Lung (tissue), 12 donors: ENCODE data around the gene MYO1A. TPM values are rescaled to one million over a fixed set of nuclear protein-coding genes. Genes with fewer than 3 reads are reported as not detected.

ENCODE experiments used
- ATAC-seq: fragments of 200-7000 bp; cut with Tn5 transposase; one replicate; pipeline ENCODE4 v1.9.1; 2020; ENCODE audit warnings: moderate number of reproducible peaks; ENCODE audit not compliant: insufficient read depth, low FRiP score
- DNase-seq, 3 donors: peaks; one replicate each; pipeline ENCODE4 v3.0.0-alpha.2; 2013 to 2017
- H3K27ac ChIP-seq, 2 donors: one replicate each; pipeline ENCODE4 v1.5.1; 2013; ENCODE audit warnings: mild to moderate bottlenecking in 2 of 2, moderate library complexity in 2 of 2, control low read depth in 1 of 2, inconsistent platforms in 1 of 2, low read depth in 1 of 2, low read length in 1 of 2
- H3K27me3 ChIP-seq, 3 donors: one replicate each; pipeline ENCODE4 v1.5.1; 2013; ENCODE audit warnings: low read length in 2 of 3; ENCODE audit not compliant: control insufficient read depth in 3 of 3, insufficient read depth in 3 of 3
- H3K36me3 ChIP-seq, 4 donors: one replicate each; pipeline ENCODE4 v1.5.1; 2013; ENCODE audit warnings: low read length in 4 of 4, mild to moderate bottlenecking in 1 of 4, moderate library complexity in 1 of 4; ENCODE audit not compliant: control insufficient read depth in 4 of 4, insufficient read depth in 4 of 4
- H3K4me1 ChIP-seq, 5 donors: one replicate each; pipeline ENCODE4 v1.5.1; 2013; ENCODE audit warnings: low read length in 5 of 5, mild to moderate bottlenecking in 2 of 5, moderate library complexity in 1 of 5; ENCODE audit not compliant: control insufficient read depth in 5 of 5, insufficient read depth in 5 of 5
- H3K4me3 ChIP-seq: one replicate; pipeline ENCODE4 v1.5.1; 2013; ENCODE audit warnings: mild to moderate bottlenecking, control low read depth, moderate library complexity
- H3K9ac ChIP-seq, 2 donors: one replicate each; pipeline ENCODE4 v1.5.1; 2013; ENCODE audit warnings: low read length in 2 of 2, control low read depth in 1 of 2; ENCODE audit not compliant: insufficient read depth in 1 of 2
- H3K9me3 ChIP-seq, 4 donors: one replicate each; pipeline ENCODE4 v1.5.1; 2013; ENCODE audit warnings: low read length in 3 of 4, mild to moderate bottlenecking in 1 of 4, moderate library complexity in 1 of 4; ENCODE audit not compliant: control insufficient read depth in 4 of 4, insufficient read depth in 3 of 4
- WGBS, 2 donors: extraction: QIAGEN DNeasy Blood & Tissue Kit; methylation state at CpG; one replicate each; pipeline ENCODE4 v1.1.7; 2013; 5-methylcytosine and 5-hydroxymethylcytosine counted together
- polyA plus RNA-seq, 2 donors: library from polyadenylated mRNA; stranded (reverse); fragments of 200-250 nt; gene quantifications; one replicate each; pipeline ENCODE4 v1.2.1, GENCODE V29; 2013
- total RNA-seq, 2 donors: library from RNA; depleted of rRNA in 1 of 2; stranded (reverse); fragments of >200 nt in 1 of 2; gene quantifications; one replicate each; pipeline ENCODE4 v1.2.1, GENCODE V29; 2014 to 2021
- TF ChIP-seq, protein P1 (sequence below): IDR thresholded peaks from 2 replicates; pipeline ENCODE4 v1.5.1; 2012; ENCODE audit warnings: mild to moderate bottlenecking; ENCODE audit errors: control extremely low read depth, extremely low read depth
- donor health status: control.
- donor health status: control.
- donor health status: Bipolar disorder and iron deficiency.
- donor health status: healthy.
- donor health status: DM: yes; HTN: yes; CAD: no.

MYO1A gene
- total and polyA plus RNA-seq, 4 donors, result 0.09 to 0.67 (median 0.20) TPM

DNA sequence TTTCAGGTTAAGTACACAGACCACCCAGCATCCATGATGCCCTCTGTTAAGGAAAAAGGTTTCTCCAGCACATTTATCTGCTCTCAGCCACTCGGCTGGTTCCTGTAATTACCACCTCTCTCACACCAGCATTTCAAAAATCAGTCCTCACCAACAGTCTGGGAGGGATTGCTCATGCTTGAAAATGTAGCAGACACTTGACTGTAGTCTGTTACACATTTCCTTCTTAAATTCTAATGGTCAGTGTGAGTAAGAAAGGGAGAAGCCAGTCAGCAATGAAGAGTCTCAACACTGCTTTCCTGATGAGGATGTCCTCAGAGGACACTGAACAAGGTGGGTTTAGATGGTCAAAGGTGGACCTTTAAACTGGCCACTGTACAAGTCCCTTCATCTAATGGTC lies 49.5 kb downstream of the MYO1A start:
- no peaks in the 10 kb centered on the region for H3K9me3 ChIP-seq
- H3K36me3 ChIP-seq, result peaks cover 0 to 25% (median 23%) of the 10 kb centered on the region in 4 donors
- 59 to 79% methylated on average over 1 of the region's 1 CpG for WGBS, 2 donors
- TF ChIP-seq, protein P1, sequence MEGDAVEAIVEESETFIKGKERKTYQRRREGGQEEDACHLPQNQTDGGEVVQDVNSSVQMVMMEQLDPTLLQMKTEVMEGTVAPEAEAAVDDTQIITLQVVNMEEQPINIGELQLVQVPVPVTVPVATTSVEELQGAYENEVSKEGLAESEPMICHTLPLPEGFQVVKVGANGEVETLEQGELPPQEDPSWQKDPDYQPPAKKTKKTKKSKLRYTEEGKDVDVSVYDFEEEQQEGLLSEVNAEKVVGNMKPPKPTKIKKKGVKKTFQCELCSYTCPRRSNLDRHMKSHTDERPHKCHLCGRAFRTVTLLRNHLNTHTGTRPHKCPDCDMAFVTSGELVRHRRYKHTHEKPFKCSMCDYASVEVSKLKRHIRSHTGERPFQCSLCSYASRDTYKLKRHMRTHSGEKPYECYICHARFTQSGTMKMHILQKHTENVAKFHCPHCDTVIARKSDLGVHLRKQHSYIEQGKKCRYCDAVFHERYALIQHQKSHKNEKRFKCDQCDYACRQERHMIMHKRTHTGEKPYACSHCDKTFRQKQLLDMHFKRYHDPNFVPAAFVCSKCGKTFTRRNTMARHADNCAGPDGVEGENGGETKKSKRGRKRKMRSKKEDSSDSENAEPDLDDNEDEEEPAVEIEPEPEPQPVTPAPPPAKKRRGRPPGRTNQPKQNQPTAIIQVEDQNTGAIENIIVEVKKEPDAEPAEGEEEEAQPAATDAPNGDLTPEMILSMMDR, result no peak
- H3K27me3 ChIP-seq, result no peaks in the 10 kb centered on the region
- no peak overlapping the region for H3K27ac ChIP-seq
- peaks cover 0 to 15% (median 5%) of the 10 kb centered on the region in 5 donors for H3K4me1 ChIP-seq
- DNase-seq (no peak), ATAC-seq (no peak)
- no peak overlapping the region for H3K9ac ChIP-seq
- no peak overlapping the region for H3K4me3 ChIP-seq

GRCh38 chr12:56999456-56999855 lies 50.5 kb downstream of the MYO1A start:
- Histone ChIP-seq H3K27me3 (no peaks in the 10 kb centered on the region), H3K4me3 (no peak overlapping the region), H3K27ac (no peak overlapping the region), H3K4me1 (peaks cover 0 to 16% (median 0%) of the 10 kb centered on the region in 5 donors), H3K9ac (no peak overlapping the region), H3K9me3 (no peaks in the 10 kb centered on the region), H3K36me3 (peaks cover 0 to 25% (median 22%) of the 10 kb centered on the region in 4 donors)
- ATAC-seq (no peak), DNase-seq (no peak)
- WGBS, 2 donors, result 89 to 94% methylated on average over 4 of the region's 4 CpGs
- TF ChIP-seq, protein P1, result no peak

DNA sequence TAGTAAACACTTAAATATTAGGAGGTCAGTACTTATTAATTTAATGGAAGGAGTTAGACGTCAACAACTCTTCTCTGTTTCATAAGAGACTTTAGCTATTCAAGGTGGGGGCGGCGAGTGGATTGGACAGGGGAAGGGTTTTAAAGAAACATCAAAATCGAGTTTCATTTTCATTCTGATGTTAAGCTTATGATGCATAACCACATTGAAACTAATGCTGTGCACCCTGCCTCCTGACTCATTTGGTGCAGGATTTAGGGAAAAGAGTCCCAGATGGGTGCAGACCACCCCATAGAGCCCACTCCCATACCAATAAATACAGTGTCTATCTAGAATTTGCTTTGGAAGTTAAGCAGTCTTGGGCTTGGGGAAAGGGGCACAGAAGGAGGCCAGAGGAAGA lies 50.9 kb downstream of the MYO1A start:
- no peak overlapping the region for H3K27ac ChIP-seq
- H3K4me3 ChIP-seq, result no peak overlapping the region
- no peak overlapping the region for H3K9ac ChIP-seq
- TF ChIP-seq, protein P1, result no peak
- H3K36me3 ChIP-seq, result peaks cover 0 to 23% (median 18%) of the 10 kb centered on the region in 4 donors
- no peaks in the 10 kb centered on the region for H3K27me3 ChIP-seq
- no peak for ATAC-seq
- WGBS, 2 donors, result 56 to 75% methylated on average over 4 of the region's 4 CpGs
- no peak for DNase-seq
- no peaks in the 10 kb centered on the region for H3K9me3 ChIP-seq
- H3K4me1 ChIP-seq, result peaks cover 0 to 18% (median 0%) of the 10 kb centered on the region in 5 donors

GRCh38 chr12:56998316-56998715 lies 51.6 kb downstream of the MYO1A start:
- no peak overlapping the region for H3K4me3 ChIP-seq
- WGBS, 2 donors, result 93 to 95% methylated on average over 6 of the region's 6 CpGs
- TF ChIP-seq, protein P1, result no peak
- H3K27me3 ChIP-seq, result no peaks in the 10 kb centered on the region
- H3K9me3 ChIP-seq, result no peaks in the 10 kb centered on the region
- no peak overlapping the region for H3K27ac ChIP-seq
- ATAC-seq (no peak), DNase-seq (no peak)
- H3K9ac ChIP-seq, result no peak overlapping the region
- H3K36me3 ChIP-seq, result peaks cover 0 to 16% (median 14%) of the 10 kb centered on the region in 4 donors
- H3K4me1 ChIP-seq, result peaks cover 0 to 18% (median 0%) of the 10 kb centered on the region in 5 donors
